Glutamatergic neuron (in vitro differentiated cells): ENCODE measurements around the gene SALL2. TPM values are rescaled to one million over a fixed set of nuclear protein-coding genes. Genes with fewer than 3 reads are reported as not detected.
A peak's percentile ranks its signal among the peaks of the same experiment; 100 is the strongest.

Experiments used
- DNase-seq: peaks from one replicate; pipeline ENCODE4 v3.0.0; 2022
- H3K27ac Mint-ChIP-seq: one replicate; pipeline ENCODE4 v1.8.0; 2020; ENCODE audit warnings: mild to moderate bottlenecking, mixed read lengths, inconsistent platforms; ENCODE audit not compliant: unreplicated experiment
- H3K27me3 Mint-ChIP-seq: one replicate; pipeline ENCODE4 v1.8.0; 2020; ENCODE audit warnings: mild to moderate bottlenecking, moderate library complexity, mixed read lengths, inconsistent platforms; ENCODE audit not compliant: unreplicated experiment
- H3K36me3 Mint-ChIP-seq: one replicate; pipeline ENCODE4 v1.8.0; 2020; ENCODE audit warnings: mild to moderate bottlenecking, mixed read lengths, inconsistent platforms; ENCODE audit not compliant: unreplicated experiment
- H3K4me1 Mint-ChIP-seq: one replicate; pipeline ENCODE4 v1.8.0; 2020; ENCODE audit warnings: mild to moderate bottlenecking, low read depth, mixed read lengths, inconsistent platforms; ENCODE audit not compliant: unreplicated experiment
- H3K4me3 Mint-ChIP-seq: one replicate; pipeline ENCODE4 v1.8.0; 2020; ENCODE audit warnings: mild to moderate bottlenecking, mixed read lengths, inconsistent platforms; ENCODE audit not compliant: unreplicated experiment
- H3K9me3 Mint-ChIP-seq: one replicate; pipeline ENCODE4 v1.8.0; 2020; ENCODE audit warnings: mild to moderate bottlenecking, moderate library complexity, mixed read lengths, inconsistent platforms; ENCODE audit not compliant: unreplicated experiment
- total RNA-seq: library from RNA; stranded (reverse); fragmentation: NEBNext Ultra II Directional; extraction: Animal tissue kit (Norgen Biotek cat#: 25700); gene quantifications from one replicate; pipeline ENCODE4 v1.2.1, GENCODE V29; 2021; ENCODE audit not compliant: unreplicated experiment
- TF ChIP-seq, protein P1 (sequence below): fragments of 200-600 bp; sonication (generic); IDR thresholded peaks from one replicate; pipeline ENCODE4 v1.5.0; 2021; ENCODE audit not compliant: partially characterized antibody, unreplicated experiment

Gene SALL2
- total RNA-seq, 1 donor from 2014 or later = 62.9 TPM

DNA sequence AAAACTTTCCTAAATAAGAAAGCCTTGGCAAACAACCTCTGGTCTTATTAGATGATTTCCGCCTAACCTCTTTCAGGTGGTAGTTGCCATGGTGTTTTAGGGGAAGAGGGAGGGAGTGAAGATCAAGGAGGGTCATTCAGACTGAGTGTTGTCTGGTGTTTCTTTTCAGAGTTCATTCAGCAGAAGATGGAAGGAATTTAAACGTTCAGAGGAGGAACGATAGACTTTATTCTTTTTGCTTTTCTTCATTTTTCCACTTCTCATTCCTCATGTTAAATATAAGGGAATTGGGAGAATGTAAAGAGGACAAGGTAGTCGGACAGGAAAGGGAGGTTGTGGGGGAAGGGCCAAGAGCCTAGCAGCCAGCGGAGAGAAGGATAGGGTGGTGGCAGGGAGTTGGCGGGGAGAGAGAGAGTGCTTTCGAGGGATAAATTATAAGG, 17.4 kb upstream of the SALL2 start:
- peak overlapping the region; percentile 90 for H3K27ac Mint-ChIP-seq
- no peaks in the 10 kb centered on the region for H3K36me3 Mint-ChIP-seq
- H3K4me3 Mint-ChIP-seq = peak overlapping the region; percentile 62
- H3K27me3 Mint-ChIP-seq = peaks cover 8% of the 10 kb centered on the region
- DNase-seq = peak; percentile 34
- peaks cover 9% of the 10 kb centered on the region for H3K4me1 Mint-ChIP-seq
- peaks cover 5% of the 10 kb centered on the region for H3K9me3 Mint-ChIP-seq
- TF ChIP-seq, protein P1, sequence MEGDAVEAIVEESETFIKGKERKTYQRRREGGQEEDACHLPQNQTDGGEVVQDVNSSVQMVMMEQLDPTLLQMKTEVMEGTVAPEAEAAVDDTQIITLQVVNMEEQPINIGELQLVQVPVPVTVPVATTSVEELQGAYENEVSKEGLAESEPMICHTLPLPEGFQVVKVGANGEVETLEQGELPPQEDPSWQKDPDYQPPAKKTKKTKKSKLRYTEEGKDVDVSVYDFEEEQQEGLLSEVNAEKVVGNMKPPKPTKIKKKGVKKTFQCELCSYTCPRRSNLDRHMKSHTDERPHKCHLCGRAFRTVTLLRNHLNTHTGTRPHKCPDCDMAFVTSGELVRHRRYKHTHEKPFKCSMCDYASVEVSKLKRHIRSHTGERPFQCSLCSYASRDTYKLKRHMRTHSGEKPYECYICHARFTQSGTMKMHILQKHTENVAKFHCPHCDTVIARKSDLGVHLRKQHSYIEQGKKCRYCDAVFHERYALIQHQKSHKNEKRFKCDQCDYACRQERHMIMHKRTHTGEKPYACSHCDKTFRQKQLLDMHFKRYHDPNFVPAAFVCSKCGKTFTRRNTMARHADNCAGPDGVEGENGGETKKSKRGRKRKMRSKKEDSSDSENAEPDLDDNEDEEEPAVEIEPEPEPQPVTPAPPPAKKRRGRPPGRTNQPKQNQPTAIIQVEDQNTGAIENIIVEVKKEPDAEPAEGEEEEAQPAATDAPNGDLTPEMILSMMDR = no peak

DNA sequence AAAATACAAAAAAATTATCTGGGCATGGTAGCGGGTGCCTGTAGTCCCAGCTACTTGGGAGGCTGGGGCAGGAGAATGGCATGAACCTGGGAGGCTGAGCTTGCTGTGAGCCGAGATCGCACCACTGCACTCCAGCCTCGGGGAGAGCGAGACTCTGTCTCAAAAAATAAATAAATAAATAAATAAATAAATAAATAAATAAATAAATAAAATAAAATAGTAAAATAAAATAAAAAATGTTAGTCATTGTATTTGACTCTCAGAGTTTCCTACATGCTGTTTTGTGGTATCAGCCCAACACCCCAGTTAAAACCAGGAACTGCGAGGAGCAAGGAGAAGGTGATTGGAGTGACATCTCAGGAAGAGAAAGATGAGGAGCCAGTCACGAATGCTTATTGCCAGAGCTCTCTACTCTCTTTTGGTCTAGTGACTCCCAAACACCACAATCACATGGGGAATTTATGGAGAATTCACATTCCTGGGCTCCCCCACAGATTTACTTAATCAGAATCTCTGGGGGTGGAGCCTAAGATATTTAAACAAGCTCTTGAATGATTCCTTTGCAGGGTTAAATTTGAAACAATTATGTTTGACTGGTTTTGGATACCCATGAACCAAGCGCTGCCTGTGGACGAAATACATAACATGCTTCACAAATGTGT, 15.4 kb upstream of the SALL2 start:
- Mint-ChIP-seq H3K36me3 (no peaks in the 10 kb centered on the region), H3K4me1 (peaks cover 15% of the 10 kb centered on the region), H3K9me3 (peaks cover 5% of the 10 kb centered on the region), H3K4me3 (no peak overlapping the region), H3K27ac (no peak overlapping the region), H3K27me3 (peaks cover 12% of the 10 kb centered on the region)
- TF ChIP-seq, protein P1 = no peak
- DNase-seq = no peak

DNA sequence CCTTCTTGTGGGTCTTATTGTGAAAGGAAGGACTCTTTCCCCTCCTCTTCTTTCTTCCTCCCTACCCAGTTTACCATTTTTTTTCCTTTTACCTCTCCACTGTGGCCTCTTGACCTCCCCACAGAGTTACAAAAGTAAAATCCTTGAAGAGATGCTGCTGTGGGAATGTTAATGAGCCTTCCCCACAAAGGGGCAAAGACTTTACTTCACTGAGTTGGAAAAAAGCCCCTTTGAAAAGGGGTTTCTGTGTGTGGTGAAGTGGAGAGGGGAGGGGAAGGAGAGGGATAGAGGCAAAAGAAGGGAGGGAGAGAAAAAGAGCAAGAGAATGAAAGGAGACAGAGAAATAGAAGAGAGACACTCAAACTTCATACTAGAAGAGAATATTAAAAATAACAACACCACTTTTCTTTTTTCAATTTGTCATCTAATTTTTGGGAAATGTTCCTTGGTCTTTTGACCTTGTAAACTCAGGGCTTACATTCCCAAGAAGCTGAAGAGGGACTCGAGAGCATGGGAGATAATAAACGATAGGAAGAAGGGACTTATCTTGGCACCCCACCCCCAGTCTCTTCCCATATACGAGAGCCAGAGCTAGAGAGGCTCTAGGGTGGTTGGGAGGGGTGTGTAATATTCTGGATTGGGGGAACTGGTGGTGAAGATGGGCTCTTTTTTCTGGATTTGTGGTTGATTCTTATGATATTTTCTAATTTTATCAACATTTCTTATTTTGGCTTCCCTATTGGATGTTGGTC, 13.2 kb upstream of the SALL2 start:
- peaks cover 14% of the 10 kb centered on the region for H3K27me3 Mint-ChIP-seq
- no peaks in the 10 kb centered on the region for H3K36me3 Mint-ChIP-seq
- peaks cover 5% of the 10 kb centered on the region for H3K9me3 Mint-ChIP-seq
- TF ChIP-seq, protein P1 = no peak
- no peak for DNase-seq
- peaks cover 25% of the 10 kb centered on the region for H3K4me1 Mint-ChIP-seq
- H3K27ac Mint-ChIP-seq = no peak overlapping the region
- no peak overlapping the region for H3K4me3 Mint-ChIP-seq

DNA sequence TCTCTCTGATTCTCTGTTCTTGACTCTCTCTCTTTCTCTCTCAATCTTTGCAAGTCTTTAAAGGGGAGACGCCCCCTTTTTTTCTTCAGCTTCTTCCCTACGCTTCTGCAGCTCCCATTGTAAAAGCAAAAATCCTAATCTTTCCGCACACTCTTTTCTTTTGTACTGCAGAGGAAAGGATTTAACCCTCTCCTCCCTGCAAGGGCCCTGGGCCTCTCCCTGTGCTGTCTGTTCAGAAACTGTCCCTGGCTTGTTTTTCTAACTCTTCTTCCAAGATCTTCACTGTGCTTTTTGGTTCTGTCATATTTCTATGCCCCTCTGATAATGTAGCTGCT, 10.9 kb upstream of the SALL2 start:
- H3K4me1 Mint-ChIP-seq = peaks cover 16% of the 10 kb centered on the region
- no peaks in the 10 kb centered on the region for H3K9me3 Mint-ChIP-seq
- H3K27ac Mint-ChIP-seq = no peak overlapping the region
- no peak for DNase-seq
- H3K36me3 Mint-ChIP-seq = no peaks in the 10 kb centered on the region
- peaks cover 7% of the 10 kb centered on the region for H3K27me3 Mint-ChIP-seq
- peak overlapping the region; percentile 87 for H3K4me3 Mint-ChIP-seq
- TF ChIP-seq, protein P1 = no peak

DNA sequence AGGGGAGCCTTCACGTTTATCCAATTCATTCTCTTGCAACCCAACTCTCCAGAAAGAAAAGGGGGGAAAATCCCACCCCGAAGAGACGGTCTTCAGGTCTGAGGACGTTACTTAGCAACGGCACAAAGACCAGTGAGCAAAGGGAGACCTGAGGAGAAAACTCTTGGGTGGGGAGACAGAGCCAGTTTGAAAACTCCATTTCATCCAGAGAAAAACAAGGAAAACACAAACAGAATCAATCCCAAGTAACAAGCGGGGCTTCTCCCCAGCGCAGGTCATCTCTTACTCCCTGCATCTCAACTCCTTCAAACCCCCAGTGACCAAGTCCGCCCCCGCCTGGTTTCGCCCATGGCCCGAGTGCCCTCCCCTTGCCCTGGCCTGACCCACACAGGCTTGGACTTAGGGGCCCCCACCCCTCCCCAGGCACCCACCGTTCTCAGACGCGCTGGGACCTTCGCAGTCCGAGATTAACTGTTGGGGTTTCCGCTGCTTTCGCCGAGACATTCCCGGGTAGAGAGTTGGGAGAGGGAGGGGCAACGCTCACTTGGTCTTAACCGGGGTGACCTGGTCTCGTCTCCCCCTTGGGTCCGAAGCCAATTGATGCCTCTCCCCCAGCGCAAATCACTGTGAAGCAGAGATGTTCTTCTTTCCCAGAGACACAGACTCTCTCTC, 10.4 kb upstream of the SALL2 start:
- Mint-ChIP-seq H3K27me3 (peaks cover 7% of the 10 kb centered on the region), H3K4me3 (peak overlapping the region; percentile 87), H3K4me1 (peaks cover 16% of the 10 kb centered on the region), H3K36me3 (no peaks in the 10 kb centered on the region), H3K9me3 (no peaks in the 10 kb centered on the region), H3K27ac (peak overlapping the region; percentile 22)
- TF ChIP-seq, protein P1 = no peak
- no peak for DNase-seq
